GM21381 (cell line): ENCODE data around the gene ZNF768.
A peak's percentile ranks its signal among the peaks of the same experiment; 100 is the strongest.

ENCODE experiments used
- ATAC-seq: cut with Tn5 transposase; IDR thresholded peaks from one replicate; pipeline ENCODE4 v1.9.1; 2021; ENCODE audit warnings: mild to moderate bottlenecking, moderate library complexity; ENCODE audit not compliant: unreplicated experiment

The ZNF768 gene

DNA sequence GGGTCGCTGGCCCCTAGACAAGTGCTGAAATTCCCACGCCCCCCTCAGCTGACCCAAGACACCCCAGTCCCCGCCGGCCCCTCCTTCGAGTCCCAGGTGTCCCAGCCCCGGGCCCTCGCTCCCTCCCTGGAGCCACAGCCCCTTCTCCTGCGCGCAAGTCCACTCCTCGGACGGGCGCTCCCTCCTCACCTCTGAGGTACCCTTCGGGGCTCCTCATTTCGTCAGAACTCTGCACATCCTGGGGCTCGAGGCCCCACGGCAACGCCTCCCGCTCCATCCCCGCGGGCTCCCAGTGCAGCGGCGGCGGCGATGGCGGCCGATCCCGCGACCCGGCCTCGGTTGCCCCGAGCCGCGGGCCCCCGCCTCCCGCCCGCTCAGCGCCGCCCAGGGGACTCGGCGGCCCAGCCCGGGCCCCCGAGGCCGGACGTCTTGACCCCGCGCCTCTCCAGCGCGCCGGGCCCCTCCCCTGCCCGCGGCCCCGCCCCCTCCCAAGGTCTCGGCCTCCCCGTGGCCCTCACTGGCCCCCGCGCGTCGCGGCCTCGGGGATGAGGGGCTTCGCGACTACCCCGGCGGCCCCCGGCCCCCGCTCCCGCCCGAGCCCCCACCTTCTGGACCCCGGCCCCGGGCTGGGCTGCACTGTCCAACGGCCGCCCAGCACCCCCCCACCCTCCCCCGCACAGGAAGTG lies at the start of gene ZNF768:
ZNF768 (minus strand) TSS at position 430 of the 686 bp plus-strand sequence; CDS start at position 277, 153 bp downstream.
- peak; percentile 36 for ATAC-seq

DNA sequence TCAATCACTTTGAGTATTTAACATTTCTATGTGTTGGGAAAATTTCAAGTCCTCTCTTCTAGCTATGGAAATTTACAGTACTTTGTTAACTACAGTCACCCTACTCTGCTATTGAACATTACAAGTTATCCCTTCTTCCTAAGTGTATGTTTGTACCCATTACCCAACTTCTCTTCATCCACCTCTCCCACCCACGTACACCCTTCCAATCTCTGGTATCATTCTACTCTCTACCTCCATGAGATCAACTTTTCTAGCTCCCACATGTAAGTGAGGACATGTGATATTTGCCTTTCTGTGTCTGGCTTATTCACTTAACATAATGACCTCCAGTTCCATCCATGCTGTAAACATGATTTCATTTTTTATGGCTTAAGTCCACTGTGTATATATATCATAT lies 48.3 kb upstream of the ZNF768 start:
- no peak for ATAC-seq

DNA sequence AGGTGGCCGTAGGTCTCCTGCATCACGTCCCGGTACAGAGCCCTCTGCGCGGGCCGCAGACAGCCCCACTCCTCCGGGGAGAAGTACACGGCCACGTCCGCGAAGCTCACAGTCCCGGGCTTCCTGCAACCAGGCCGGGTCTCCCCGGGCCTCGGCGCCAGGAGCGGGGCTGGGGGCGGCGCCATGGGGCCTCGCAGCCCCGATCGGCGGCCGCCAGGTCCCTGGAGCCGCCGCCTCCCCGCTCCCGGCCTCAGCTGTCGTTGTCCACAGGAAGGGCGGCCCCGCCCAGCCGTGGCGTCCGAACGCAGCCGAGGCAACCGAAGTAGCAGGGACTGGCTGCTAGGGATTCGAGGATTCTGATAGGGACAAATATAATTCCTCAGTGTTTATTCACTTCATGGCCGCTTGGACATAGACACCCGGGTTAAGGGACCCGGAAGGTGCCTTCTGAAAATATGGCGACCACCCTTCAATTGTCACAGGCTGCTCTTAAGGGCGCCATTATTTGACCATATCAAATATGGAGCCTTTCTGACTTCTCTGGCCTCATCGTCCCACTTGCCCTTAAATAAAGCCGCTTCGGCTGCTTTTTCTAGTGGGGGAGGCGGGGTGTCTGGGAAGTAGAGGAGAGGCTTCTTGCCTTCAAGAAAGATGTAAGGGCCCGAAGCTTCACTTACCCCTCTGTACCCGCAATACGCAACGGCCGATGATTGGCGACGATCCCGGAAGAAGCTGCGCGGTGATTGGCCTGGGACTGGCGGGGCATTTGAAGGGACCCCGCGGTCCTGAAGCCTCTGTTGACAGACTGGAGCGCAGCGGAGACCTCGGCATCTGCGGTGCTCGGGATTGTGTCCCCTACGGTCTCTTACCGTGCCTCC lies 45.3 kb upstream of the ZNF768 start, which contains the start of gene ZNF688:
ZNF688 (minus strand) TSS at position 270 of the 878 bp plus-strand sequence; CDS start at position 185, 85 bp downstream.
- ATAC-seq: peak; percentile 69

DNA sequence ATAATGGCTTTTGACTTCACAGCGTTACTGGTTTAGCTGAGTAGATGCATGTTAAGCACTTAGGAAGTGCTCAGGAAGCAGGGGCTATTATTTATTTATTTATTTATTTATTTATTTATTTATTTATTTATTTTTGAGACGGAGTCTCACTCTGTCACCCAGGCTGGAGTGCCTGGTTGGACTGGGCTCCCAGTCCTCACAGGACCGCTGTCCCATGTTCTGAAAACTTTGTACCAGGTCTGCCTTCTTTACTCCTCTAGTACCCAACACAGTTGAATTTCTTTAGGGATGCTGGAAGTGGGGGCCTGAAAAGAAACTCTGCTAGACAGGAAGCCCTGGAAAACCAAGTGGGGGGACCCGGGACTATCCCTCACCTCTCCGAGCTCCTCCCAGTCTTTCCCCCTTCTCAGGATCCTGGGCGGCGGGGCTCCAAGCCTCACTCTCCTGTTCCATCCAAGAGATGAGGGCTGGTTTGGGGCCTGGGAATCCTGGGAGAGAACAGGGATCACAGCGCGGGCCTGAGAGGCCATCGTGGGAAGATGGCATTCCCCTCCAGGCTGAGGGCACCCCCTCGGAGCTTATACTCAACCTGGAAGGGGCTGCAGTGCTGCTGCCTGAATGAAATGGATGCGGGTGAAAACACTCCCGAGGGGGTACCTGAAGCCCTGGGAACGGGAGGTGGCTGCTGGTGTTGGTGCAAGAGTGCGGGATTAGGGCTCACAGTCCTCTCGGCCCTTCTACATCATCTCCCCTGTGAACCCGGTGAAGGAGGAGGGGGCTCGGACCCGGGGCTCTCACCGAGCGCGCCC lies 44.5 kb upstream of the ZNF768 start:
- ATAC-seq: no peak

DNA sequence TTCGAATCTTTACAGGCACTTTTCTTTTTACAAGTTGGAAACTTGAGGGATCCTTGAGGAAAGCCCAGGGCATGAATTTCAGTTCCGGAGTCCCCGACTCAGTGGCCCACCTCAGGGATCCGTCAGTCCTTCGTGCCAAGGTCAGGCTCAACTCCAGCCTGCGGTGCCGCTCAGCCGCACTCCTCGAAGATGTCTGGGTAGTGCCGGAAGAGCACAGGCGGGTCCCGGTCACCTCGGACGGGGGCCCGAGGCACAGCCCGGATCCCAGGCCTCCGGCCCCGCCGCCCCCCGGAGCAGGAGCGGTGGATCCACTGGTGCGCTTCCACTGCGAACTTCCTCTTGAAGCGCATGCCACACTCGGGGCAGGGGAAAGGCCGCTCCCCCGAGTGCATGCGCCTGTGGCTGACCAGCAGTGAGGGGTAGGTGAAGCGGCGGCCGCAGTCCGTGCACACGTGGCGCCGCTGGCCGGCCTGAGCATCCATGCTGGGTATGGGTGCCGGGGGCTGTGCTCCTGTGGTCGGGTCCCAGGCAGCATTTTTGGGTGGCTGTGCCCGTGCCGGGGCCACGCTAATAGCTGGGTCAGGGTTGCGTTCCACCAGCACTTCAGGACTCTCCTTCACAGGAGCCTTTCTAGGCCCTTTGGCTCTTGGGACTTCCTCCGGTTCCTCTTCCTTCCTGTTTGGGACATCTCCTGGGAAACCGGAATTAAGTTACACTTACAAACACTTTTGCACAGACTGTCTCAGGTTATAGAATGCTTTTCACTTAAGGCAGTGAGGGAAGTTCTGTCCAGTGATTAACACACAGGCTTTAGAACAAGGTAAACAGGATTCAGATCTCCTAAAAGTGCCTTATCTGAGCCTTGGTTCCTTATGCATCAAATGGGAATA lies 43.6 kb upstream of the ZNF768 start:
- no peak for ATAC-seq

DNA sequence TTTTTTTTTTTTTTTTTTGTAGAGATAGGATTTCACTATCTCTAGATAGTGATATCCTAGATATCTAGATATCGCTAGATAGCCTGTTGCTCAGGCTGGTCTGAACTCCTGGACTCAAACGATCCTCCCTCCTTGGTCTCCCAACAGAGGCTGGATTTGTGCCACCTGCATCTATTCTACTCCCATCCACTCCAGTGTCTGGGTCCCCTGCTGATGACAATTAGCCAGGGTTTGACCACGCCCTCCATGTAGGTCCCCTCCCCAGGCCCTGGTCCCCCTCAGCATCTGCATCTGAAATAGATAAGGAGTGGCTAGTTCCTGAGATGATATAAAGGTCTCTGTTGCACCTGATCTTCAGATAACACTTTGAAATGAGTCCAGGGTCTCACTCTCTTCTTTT lies 42.9 kb upstream of the ZNF768 start:
- no peak for ATAC-seq

DNA sequence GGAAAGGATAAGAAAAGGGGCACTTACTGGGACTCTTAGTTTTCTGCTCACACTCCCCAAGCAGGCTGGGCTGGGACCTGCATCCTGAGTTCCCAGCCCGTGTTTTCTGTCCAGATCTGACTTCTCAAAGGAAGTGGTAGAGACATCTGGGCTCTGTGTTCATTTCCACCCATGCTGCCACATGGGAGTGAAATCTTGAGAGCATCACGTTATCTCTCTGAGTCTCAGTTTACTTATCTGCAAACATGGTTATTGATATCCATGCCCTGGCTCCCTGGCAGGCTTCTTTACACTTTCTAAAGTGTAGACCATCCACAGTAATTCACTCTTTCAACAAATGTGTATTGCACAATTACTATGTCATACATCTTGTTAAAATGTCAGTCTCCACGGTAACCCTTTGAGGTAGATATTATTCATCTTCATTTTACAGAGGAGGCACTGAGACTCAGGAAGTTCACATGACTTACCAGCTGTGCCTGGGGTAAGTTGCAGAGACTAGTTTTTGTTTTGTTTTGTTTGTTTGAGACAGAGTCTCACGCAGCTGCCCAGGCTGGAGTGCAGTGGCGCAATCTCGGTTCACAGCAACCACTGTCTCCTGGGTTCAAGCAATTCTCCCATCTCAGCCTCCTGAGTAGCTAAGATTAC lies 41.7 kb upstream of the ZNF768 start:
- ATAC-seq: peak; percentile 28

DNA sequence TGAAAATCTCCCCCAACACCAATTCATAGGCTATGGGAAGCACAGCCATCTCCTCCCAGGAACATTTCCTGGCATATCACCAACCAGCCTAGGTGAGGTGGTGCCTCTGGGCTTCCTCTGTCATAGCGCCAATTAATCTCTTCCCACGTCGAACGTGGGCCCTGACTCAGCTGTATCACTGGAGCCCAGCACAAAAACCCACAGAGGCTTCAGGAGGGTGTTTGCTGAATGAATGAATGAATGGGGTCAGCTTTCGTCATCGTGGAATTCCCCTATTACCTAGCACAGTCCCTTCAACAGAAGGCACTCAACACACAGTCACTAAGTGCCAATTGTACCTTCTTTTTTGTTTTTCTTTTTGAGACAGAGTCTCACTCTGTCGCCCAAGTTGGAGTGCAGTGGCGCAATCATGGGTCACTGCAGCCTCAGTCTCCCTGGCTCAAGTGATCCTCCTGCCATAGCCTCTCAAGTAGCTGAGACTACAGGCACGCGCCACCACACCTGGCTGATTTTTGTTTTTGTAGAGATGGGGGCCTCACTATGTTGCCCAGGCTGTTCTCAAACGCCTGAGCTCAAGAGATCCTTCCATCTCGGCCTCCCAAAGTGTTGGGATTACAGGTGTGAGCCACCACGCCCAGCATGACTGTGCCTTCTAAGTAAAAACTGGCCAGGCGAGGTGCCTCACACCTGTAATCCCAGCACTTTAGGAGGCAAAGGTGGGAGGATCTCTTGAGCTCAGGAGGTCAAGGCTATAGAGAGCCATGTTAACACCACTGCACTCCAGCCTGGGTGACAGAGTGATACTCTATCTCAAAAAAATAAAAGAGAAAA lies 41.0 kb upstream of the ZNF768 start:
- no peak for ATAC-seq

DNA sequence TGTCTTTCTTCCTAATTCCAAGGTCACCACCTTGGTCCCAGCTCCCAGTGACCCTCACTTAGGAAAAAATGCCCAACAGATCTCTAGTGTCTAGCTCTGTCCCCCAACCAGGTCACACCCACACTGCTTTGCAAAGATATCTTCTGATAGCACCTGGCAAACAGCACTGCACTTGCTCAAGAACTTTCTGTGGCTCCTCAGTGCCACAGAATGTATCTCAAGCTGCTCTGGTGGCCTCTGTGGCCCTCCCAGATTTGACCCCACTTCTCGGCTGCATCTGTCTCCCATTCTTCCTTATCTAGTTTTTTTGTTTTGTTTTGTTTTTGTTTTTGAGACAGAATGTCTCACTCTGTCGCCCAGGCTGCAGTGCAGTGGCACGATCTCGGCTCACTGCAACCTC lies 40.2 kb upstream of the ZNF768 start:
- no peak for ATAC-seq

DNA sequence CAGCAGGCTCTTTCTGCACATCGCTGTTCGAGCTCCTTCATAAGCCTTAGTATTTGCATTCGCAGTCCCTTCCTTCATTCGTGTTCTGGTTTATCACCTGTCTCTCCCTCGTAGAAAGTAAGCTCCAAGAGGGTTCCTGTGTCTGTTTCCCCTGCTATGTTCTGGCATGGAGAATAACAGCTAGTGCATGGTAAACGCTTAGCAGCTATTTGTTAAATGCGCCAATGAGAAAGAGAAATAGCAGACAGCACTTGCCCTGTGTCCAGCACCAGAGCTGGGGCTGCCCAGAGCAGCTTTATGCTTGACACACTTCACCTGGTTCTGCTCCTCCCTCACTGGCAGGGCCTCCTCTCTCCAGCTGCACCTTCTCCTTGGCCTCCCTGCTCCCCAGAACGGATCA lies 39.6 kb upstream of the ZNF768 start:
- ATAC-seq: no peak

DNA sequence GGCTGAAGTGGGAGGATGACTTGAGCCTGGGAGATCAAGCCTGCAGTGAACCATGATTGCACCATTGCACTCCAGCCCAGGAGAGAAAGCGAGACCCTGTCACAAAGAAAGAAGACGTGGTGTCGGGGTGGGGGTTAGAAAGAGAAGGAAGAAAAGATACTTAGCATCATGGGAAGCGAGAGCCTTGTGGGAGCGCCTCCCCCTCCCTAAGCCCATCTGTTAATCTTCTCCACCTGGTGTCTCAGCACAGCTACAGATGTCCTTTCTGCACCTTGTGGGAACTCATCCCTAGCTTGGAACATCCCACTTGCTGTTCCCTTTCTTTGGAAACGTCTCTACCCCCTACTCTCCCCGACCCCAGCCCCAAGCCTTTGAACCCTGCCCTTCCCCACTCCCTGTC lies 39.2 kb upstream of the ZNF768 start:
- ATAC-seq: no peak

DNA sequence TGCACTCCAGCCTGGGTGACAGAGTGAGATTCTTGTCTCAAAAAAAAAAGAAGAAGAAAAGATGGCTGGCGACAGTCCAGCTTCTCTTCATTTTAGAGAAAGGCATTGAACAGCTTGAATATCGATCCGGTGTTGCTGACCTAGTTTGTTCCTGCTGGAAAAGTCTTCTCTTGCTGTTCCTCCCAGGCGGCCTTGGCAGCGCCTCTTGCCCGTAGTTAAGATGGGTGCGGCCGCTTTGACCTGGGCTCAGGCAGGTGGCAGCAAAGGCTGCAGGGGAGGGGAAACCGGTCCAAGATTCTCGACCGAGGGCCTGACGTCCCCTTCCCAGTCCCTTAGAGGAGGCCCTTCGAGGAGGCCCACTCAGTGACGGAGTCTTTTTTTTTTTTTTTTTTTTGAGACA lies 35.7 kb upstream of the ZNF768 start:
- ATAC-seq: no peak

DNA sequence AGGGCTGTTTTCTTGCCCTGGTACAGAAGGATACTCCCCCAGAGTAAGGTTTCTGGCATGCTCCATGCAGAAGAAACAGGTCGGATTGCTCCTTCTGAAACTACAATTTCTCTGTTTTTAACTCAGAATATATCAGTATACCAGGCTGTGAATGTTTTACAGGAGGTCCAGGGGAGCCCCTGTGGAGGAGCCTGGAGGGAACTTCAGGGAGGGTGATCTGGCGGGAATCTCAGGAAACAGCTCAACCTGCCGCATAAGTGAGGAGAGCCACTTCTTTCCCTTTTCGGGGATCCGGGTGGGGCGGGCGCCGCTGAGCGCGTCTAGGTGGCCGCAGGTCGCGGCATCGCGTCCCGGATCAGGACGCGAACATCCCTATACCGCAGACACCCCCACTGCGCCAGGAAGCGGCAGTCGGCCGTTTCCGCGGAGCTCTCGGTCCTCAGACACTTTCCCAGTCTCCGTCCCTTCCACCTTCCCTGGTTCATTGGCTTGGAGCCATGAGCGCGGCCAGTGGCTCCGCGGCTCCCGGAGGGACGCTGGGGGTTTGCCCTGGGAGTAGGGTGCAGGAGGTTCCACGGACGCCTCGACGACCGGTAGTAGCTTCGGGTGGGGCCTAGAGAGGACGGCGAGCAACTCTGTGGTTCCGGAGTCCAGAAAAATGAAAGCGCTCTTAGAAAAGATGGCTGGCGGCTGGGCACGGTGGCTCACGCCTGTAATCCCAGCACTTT lies 34.9 kb upstream of the ZNF768 start:
- no peak for ATAC-seq

DNA sequence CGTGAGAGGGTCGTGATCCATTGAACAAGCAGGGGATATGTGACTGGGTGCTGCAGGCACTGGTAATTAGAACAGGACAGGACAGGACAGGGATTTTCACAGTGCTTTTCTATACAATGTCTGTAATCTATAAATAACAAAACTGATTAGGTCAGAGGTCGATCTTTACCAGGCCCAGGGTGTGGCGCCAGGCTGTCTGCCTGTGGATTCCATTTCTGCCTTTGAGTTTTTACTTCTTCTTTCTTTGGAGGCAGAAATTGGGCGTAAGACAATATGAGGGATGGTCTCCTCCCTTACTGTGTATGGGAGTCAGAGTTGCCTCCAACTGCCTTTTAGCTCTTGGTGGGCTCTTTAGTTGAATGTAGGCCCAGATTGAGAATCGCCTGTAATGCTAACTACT lies 33.3 kb upstream of the ZNF768 start:
- ATAC-seq: no peak

DNA sequence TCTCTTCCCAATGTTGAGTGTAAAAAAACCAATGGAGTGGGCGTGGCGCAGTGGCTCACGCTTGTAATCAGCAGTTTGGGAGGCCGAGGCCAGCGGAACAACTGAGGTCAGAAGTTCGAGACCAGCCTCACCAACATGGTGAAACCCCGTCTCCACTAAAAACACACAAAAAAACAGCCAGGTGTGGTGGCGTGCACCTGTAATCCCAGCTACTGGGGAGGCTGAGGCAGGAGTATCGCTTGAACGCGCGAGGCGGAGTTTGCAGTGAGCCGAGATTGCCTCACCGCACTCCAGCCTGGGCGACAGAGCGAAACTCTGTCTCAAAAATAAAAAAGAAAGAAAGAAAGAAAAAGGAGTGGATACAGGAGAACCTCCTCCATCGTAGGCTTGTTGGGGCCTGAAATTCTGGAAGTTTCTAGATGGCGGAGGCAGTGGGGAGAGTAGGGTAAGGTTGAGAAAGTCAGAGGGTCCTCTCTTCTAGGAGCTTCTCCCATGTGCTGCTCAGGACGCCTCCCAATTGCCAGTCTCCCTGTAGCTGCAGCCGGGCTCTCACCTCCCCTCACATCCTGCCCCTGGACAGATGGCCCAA lies 32.5 kb upstream of the ZNF768 start:
- ATAC-seq: no peak

DNA sequence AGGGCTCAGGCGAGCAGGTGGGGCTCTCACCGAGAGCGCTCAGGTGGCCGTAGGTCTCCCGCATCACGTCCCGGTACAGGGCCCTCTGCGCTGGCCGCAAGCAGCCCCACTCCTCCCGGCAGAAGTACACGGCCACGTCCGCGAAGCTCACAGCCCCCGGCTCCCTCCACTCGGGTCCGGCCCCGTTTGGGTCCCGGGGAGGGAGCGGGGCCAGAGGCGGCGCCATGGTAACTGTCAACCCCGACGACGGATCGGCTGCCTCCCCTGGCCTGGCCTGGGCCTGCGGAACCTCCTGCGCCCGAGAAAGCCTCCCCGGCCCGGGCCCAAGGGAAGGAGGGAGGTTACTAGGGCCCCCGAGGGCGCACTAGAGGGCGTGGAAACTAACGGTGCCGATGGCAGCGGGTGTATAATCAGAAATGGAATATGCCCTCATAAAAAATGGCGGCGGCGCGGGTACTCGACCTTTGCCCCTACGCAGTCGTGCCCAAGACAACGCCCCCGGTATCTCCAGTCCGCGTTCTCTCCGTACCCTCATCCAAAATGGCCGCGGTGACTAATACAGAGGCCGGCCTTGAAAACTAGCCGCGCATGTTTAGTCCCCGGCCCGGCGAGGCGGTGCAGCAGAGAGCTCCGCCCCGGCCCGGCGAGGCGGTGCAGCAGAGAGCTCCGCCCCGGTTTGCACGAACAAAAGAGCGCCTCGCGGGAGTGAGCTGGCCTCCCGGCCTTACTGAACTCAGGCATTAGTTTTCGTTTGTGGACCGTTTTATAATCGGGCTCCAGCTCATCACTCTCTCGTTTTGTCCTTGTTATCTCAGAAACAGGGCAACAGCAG lies 31.8 kb upstream of the ZNF768 start, which contains the start of gene ZNF764:
ZNF764 (minus strand) TSS at position 418 of the 832 bp plus-strand sequence; CDS start at position 226, 192 bp downstream.
- ATAC-seq: peak; percentile 85

DNA sequence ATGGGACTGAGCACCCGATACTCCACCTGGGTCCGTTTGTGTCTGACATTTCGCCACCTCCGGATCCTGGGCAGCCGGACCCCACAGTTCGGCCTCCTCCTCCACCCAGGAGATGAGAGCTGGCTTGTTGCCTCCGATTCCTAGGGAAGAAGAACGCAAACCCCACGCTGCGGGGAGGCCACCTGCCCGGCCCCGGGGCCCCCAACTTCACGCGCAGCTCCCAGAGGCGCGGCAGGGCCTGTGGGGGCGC lies 31.3 kb upstream of the ZNF768 start:
- peak; percentile 1 for ATAC-seq
